Measurements from ENCODE around the gene C1orf105. TPM values are rescaled to one million over a fixed set of nuclear protein-coding genes. Genes with fewer than 3 reads are reported as not detected.
A peak's percentile ranks its signal among the peaks of the same experiment; 100 is the strongest.

The C1orf105 gene
- total and polyA plus RNA-seq, 5 donors from 2014 or later: not detected

- DNase-seq (no peak), ATAC-seq (ENCODE audit: low read depth in 2 of 2) (no peak)
- Histone ChIP-seq H3K27me3 (ENCODE audit: control insufficient read depth, insufficient read depth, low read length) (no peaks in the 10 kb centered on the region), H3K27ac (ENCODE audit: insufficient read depth, low read length, poor library complexity, severe bottlenecking) (no peak overlapping the region), H3K4me3 (ENCODE audit: low read depth, low read length) (no peak overlapping the region), H3K36me3 (ENCODE audit: control insufficient read depth, insufficient read depth, low read length) (no peaks in the 10 kb centered on the region), H3K9me3 (ENCODE audit: control insufficient read depth in 2 of 2, low read length in 2 of 2) (no peaks in the 10 kb centered on the region), H3K4me1 (ENCODE audit: control insufficient read depth, insufficient read depth, low read length, poor library complexity, severe bottlenecking) (peaks cover 18% of the 10 kb centered on the region)
- no peaks in the 10 kb centered on the region for H3K9me3 Mint-ChIP-seq
- peaks cover 6% of the 10 kb centered on the region for H3K27me3 Mint-ChIP-seq
- peak overlapping the region in 2 of 3 donors; percentile 87 to 91 for H3K27ac Mint-ChIP-seq
- peaks cover 11% of the 10 kb centered on the region for H3K36me3 Mint-ChIP-seq
- peaks cover 14 to 53% (median 35%) of the 10 kb centered on the region in 4 donors for H3K4me1 Mint-ChIP-seq
- peak overlapping the region in 1 of 4 donors; percentile 64 for H3K4me3 Mint-ChIP-seq
Observed at GRCh38 chr1:172390301-172390682, 30.2 kb upstream of the C1orf105 start.

DNA sequence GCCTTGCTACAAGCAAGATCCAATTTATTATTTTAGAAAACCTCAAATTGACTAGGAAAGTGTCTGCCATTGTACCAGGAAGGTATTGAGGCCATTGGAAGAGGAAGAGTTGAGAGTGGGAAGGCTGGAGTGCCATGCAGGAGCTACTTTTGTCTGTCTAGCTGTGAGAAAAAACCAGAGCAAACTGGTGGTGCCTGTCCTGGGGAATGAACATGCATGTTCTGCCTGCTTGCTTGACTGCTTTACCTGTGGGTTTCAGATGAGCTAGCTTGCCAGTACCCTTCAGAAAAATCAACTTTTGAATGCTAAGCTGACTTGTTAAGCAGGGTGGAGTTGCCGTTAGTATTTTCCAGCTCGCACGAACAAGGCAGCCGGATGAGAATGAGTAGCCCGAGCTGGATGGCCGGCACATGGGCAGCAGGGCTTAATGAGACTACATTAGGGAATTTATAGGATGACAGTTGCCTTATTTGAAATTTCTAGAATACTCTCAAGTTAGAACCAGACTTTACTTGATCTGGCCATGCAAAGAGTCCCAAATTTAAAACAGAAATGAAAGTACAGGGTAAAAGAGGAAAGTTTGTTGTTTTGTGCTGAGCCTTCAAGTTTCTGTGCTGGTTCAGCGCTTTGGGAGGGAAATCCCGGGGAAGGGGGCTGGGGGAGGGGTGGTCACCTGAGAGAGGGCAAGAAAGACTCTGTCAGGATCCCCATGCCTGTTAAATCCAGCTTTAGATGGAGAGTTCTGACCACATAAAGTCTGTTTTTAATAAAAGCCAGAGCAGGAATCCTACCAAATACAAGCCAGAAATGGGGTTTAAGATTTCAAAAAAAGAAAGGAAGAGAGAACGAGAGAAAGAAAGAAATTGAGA, 29.6 kb upstream of the C1orf105 start:
- Histone ChIP-seq H3K9me3 (ENCODE audit: control insufficient read depth in 2 of 2, low read length in 2 of 2) (no peaks in the 10 kb centered on the region), H3K36me3 (ENCODE audit: control insufficient read depth, insufficient read depth, low read length) (no peaks in the 10 kb centered on the region), H3K27me3 (ENCODE audit: control insufficient read depth, insufficient read depth, low read length) (no peaks in the 10 kb centered on the region), H3K4me1 (ENCODE audit: control insufficient read depth, insufficient read depth, low read length, poor library complexity, severe bottlenecking) (peaks cover 21% of the 10 kb centered on the region), H3K4me3 (ENCODE audit: low read depth, low read length) (peak overlapping the region; percentile 4), H3K27ac (ENCODE audit: insufficient read depth, low read length, poor library complexity, severe bottlenecking) (no peak overlapping the region)
- DNase-seq (no peak), ATAC-seq (ENCODE audit: low read depth in 2 of 2) (no peak)
- H3K4me1 Mint-ChIP-seq: peaks cover 14 to 59% (median 38%) of the 10 kb centered on the region in 4 donors
- peak overlapping the region; percentile 63 to 91 (median 87) for H3K27ac Mint-ChIP-seq
- peaks cover 11% of the 10 kb centered on the region for H3K36me3 Mint-ChIP-seq
- H3K4me3 Mint-ChIP-seq: peak overlapping the region in 3 of 4 donors; percentile 29 to 64 (median 62)
- H3K27me3 Mint-ChIP-seq: peaks cover 6% of the 10 kb centered on the region
- H3K9me3 Mint-ChIP-seq: no peaks in the 10 kb centered on the region

- no peaks in the 10 kb centered on the region for H3K27me3 ChIP-seq (ENCODE audit: control insufficient read depth, insufficient read depth, low read length)
- peaks cover 21% of the 10 kb centered on the region for H3K4me1 ChIP-seq (ENCODE audit: control insufficient read depth, insufficient read depth, low read length, poor library complexity, severe bottlenecking)
- Mint-ChIP-seq H3K9me3 (no peaks in the 10 kb centered on the region), H3K4me1 (peaks cover 14 to 63% (median 42%) of the 10 kb centered on the region in 4 donors), H3K36me3 (peaks cover 11% of the 10 kb centered on the region), H3K4me3 (no peak overlapping the region), H3K27me3 (peaks cover 6% of the 10 kb centered on the region), H3K27ac (peak overlapping the region in 1 of 3 donors; percentile 48)
- H3K9me3 ChIP-seq (ENCODE audit: control insufficient read depth in 2 of 2, low read length in 2 of 2): no peaks in the 10 kb centered on the region
- no peak for DNase-seq
- H3K4me3 ChIP-seq (ENCODE audit: low read depth, low read length): no peak overlapping the region
- no peak overlapping the region for H3K27ac ChIP-seq (ENCODE audit: insufficient read depth, low read length, poor library complexity, severe bottlenecking)
- ATAC-seq (ENCODE audit: low read depth in 2 of 2): no peak
- H3K36me3 ChIP-seq (ENCODE audit: control insufficient read depth, insufficient read depth, low read length): no peaks in the 10 kb centered on the region
Observed at GRCh38 chr1:172391976-172392375, 28.5 kb upstream of the C1orf105 start.

DNA sequence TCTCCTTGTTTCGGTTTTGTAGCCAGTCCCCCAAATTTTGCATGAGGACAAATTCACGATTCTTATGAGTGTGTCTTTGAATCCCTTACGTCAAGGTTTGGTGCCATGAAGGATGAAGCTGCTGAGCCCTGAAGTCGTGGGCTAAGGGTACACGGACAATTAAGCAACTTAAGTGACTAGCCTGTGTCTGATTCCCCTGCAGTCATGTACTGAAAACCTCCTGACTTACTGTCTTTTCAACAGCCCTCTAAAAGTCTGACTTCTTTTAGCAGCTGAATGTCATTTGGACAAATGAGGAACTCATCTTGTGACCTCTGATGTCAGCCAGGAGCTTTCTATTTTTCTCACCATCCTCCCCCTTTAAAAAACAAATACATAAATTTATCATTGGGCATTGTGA, 27.1 kb upstream of the C1orf105 start:
- H3K9me3 ChIP-seq (ENCODE audit: control insufficient read depth in 2 of 2, low read length in 2 of 2): no peaks in the 10 kb centered on the region
- peaks cover 11% of the 10 kb centered on the region for H3K36me3 Mint-ChIP-seq
- peaks cover 26% of the 10 kb centered on the region for H3K4me1 ChIP-seq (ENCODE audit: control insufficient read depth, insufficient read depth, low read length, poor library complexity, severe bottlenecking)
- peak overlapping the region in 2 of 4 donors; percentile 21 to 76 for H3K4me3 Mint-ChIP-seq
- peaks cover 6% of the 10 kb centered on the region for H3K27me3 Mint-ChIP-seq
- DNase-seq (no peak), ATAC-seq (ENCODE audit: low read depth in 2 of 2) (no peak)
- peak overlapping the region; percentile 48 for H3K27ac ChIP-seq (ENCODE audit: insufficient read depth, low read length, poor library complexity, severe bottlenecking)
- no peaks in the 10 kb centered on the region for H3K9me3 Mint-ChIP-seq
- H3K27me3 ChIP-seq (ENCODE audit: control insufficient read depth, insufficient read depth, low read length): no peaks in the 10 kb centered on the region
- peak overlapping the region; percentile 9 to 95 (median 73) for H3K27ac Mint-ChIP-seq
- H3K4me3 ChIP-seq (ENCODE audit: low read depth, low read length): peak overlapping the region; percentile 4
- peaks cover 18 to 75% (median 55%) of the 10 kb centered on the region in 4 donors for H3K4me1 Mint-ChIP-seq
- H3K36me3 ChIP-seq (ENCODE audit: control insufficient read depth, insufficient read depth, low read length): no peaks in the 10 kb centered on the region

DNA sequence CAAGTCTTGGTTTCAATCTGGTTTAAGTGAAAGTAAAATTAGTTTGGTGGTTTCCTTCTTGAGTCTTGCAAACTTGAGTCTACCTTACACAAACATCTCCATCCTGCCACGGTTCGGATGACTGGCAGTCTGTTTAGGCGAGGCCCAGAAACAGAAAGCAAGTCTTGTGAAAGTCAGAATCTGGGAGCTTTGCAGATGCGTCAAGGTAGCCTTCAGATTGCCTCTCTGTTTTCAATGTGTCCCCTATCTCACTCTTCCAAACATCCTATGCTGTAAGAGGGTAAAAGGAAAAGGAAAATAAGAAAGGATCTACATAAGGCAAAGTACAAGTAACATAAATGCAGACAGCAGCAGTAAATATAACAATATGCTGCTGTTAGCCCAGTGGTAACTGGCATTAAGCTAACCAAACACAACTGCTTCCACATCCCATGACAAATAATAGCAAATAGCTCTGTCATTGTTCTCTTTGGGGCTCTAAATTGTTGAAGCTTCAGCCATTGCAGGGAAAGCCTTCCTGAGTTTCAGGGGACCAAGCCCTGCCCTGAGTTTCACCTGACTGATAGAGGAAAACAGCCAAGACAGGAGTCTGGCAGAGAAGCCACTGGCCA, 26.2 kb upstream of the C1orf105 start:
- DNase-seq (peak; percentile 13 to 96 (median 75)), ATAC-seq (ENCODE audit: low read depth in 2 of 2) (peak; percentile 91 to 94)
- Mint-ChIP-seq H3K27ac (peak overlapping the region; percentile 87 to 95 (median 95)), H3K36me3 (peaks cover 8% of the 10 kb centered on the region), H3K4me1 (peaks cover 27 to 84% (median 64%) of the 10 kb centered on the region in 4 donors), H3K9me3 (no peaks in the 10 kb centered on the region), H3K4me3 (peak overlapping the region; percentile 45 to 79 (median 67)), H3K27me3 (peaks cover 6% of the 10 kb centered on the region)
- H3K4me1 ChIP-seq (ENCODE audit: control insufficient read depth, insufficient read depth, low read length, poor library complexity, severe bottlenecking): peaks cover 30% of the 10 kb centered on the region
- peak overlapping the region; percentile 74 for H3K27ac ChIP-seq (ENCODE audit: insufficient read depth, low read length, poor library complexity, severe bottlenecking)
- no peaks in the 10 kb centered on the region for H3K9me3 ChIP-seq (ENCODE audit: control insufficient read depth in 2 of 2, low read length in 2 of 2)
- no peaks in the 10 kb centered on the region for H3K27me3 ChIP-seq (ENCODE audit: control insufficient read depth, insufficient read depth, low read length)
- peak overlapping the region; percentile 81 for H3K4me3 ChIP-seq (ENCODE audit: low read depth, low read length)
- H3K36me3 ChIP-seq (ENCODE audit: control insufficient read depth, insufficient read depth, low read length): no peaks in the 10 kb centered on the region

- Histone ChIP-seq H3K4me1 (ENCODE audit: control insufficient read depth, insufficient read depth, low read length, poor library complexity, severe bottlenecking) (peaks cover 32% of the 10 kb centered on the region), H3K27ac (ENCODE audit: insufficient read depth, low read length, poor library complexity, severe bottlenecking) (peak overlapping the region; percentile 74), H3K27me3 (ENCODE audit: control insufficient read depth, insufficient read depth, low read length) (no peaks in the 10 kb centered on the region), H3K9me3 (ENCODE audit: control insufficient read depth in 2 of 2, low read length in 2 of 2) (no peaks in the 10 kb centered on the region), H3K4me3 (ENCODE audit: low read depth, low read length) (peak overlapping the region; percentile 81), H3K36me3 (ENCODE audit: control insufficient read depth, insufficient read depth, low read length) (no peaks in the 10 kb centered on the region)
- Mint-ChIP-seq H3K9me3 (no peaks in the 10 kb centered on the region), H3K27me3 (peaks cover 6% of the 10 kb centered on the region), H3K36me3 (peaks cover 8% of the 10 kb centered on the region), H3K27ac (peak overlapping the region; percentile 87 to 95 (median 95)), H3K4me1 (peaks cover 32 to 90% (median 68%) of the 10 kb centered on the region in 4 donors), H3K4me3 (peak overlapping the region; percentile 58 to 85 (median 78))
- DNase-seq: peak in 1 of 3 donors; percentile 62
- ATAC-seq (ENCODE audit: low read depth in 2 of 2): peak; percentile 25 to 40
Observed at GRCh38 chr1:172394811-172395210, 25.7 kb upstream of the C1orf105 start.

DNA sequence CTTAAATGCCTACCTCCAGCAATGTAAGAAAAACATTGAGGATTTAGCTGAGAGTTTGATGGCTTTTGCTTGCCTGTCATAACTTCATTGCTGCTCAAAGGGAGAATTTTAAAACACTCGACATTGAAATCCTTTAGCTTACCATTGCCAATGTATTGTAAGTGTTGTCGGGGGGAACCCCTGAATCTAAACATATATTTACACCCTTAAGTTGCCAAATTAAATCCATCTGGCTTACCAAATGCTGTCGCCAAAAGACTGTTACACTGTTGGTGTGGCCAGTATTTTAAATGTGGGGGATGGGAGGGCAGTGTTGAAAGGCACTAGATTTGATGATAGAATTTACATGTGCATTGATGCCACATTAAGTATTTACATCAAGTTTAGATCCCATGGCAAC, 24.9 kb upstream of the C1orf105 start:
- no peak overlapping the region for H3K4me3 ChIP-seq (ENCODE audit: low read depth, low read length)
- DNase-seq: no peak
- Mint-ChIP-seq H3K4me1 (peaks cover 32 to 91% (median 70%) of the 10 kb centered on the region in 4 donors), H3K27ac (peak overlapping the region; percentile 87 to 95 (median 95)), H3K4me3 (peak overlapping the region in 1 of 4 donors; percentile 85), H3K9me3 (no peaks in the 10 kb centered on the region), H3K36me3 (peaks cover 6% of the 10 kb centered on the region), H3K27me3 (peaks cover 6% of the 10 kb centered on the region)
- H3K27me3 ChIP-seq (ENCODE audit: control insufficient read depth, insufficient read depth, low read length): no peaks in the 10 kb centered on the region
- H3K36me3 ChIP-seq (ENCODE audit: control insufficient read depth, insufficient read depth, low read length): no peaks in the 10 kb centered on the region
- no peak overlapping the region for H3K27ac ChIP-seq (ENCODE audit: insufficient read depth, low read length, poor library complexity, severe bottlenecking)
- H3K9me3 ChIP-seq (ENCODE audit: control insufficient read depth in 2 of 2, low read length in 2 of 2): no peaks in the 10 kb centered on the region
- ATAC-seq (ENCODE audit: low read depth in 2 of 2): no peak
- peaks cover 36% of the 10 kb centered on the region for H3K4me1 ChIP-seq (ENCODE audit: control insufficient read depth, insufficient read depth, low read length, poor library complexity, severe bottlenecking)

Data from CD4-positive, CD25-positive, alpha-beta regulatory T cell (primary cell).